PFSK-1 (cell line): Measurements from ENCODE around the gene ZNF513.

Source experiments
- FOXP2 ChIP-seq: optimal IDR thresholded peaks from 2 replicates; pipeline ENCODE3; 2011; ENCODE audit warnings: borderline replicate concordance, control low read depth, inconsistent platforms; ENCODE audit not compliant: insufficient read depth; ENCODE audit errors: extremely low read length, extremely low read depth
- POLR2AphosphoS5 ChIP-seq: IDR thresholded peaks from 2 replicates; pipeline ENCODE4 v1.6.1; 2012; ENCODE audit warnings: low read depth, mild to moderate bottlenecking, control low read depth, low read length, moderate library complexity
- REST ChIP-seq, 2 experiments: IDR thresholded peaks; 2 replicates each; pipeline versions ENCODE4 v1.6.1 to v1.8.0; 2011 to 2012; ENCODE audit warnings: low read depth in 2 of 2, low read length in 2 of 2, control low read depth in 1 of 2, inconsistent platforms in 1 of 2, mild to moderate bottlenecking in 1 of 2, moderate library complexity in 1 of 2; ENCODE audit not compliant: insufficient read depth in 1 of 2
- SIN3A ChIP-seq: IDR thresholded peaks from 2 replicates; pipeline ENCODE4 v1.6.1; 2012; ENCODE audit warnings: mild to moderate bottlenecking, low read length, moderate library complexity, borderline replicate concordance; ENCODE audit not compliant: insufficient read depth
- TAF1 ChIP-seq: IDR thresholded peaks from 2 replicates; pipeline ENCODE4 v1.6.1; 2012; ENCODE audit warnings: low read length, control low read depth, borderline replicate concordance; ENCODE audit not compliant: insufficient read depth

The ZNF513 gene

GRCh38 chr2:27379836-27380625 is 503 bp downstream of the ZNF513 start:
- TF ChIP-seq SIN3A = no peak
- no peak for TF ChIP-seq TAF1
- peak; percentile 45 for TF ChIP-seq POLR2AphosphoS5

- TF ChIP-seq FOXP2 = no peak
- TF ChIP-seq POLR2AphosphoS5 = no peak
- TF ChIP-seq REST (IDR thresholded peaks at IDR 0.05; ENCODE audit: insufficient read depth in 1 of 2, low read depth in 2 of 2, low read length in 2 of 2) = no peak
- TF ChIP-seq SIN3A = no peak
- no peak for TF ChIP-seq TAF1
Observed at GRCh38 chr2:27379383-27379835, 1.1 kb downstream of the ZNF513 start.

GRCh38 chr2:27378809-27379290 is 1.7 kb downstream of the ZNF513 start:
- TF ChIP-seq FOXP2 (no peak), POLR2AphosphoS5 (no peak), SIN3A (no peak), REST (IDR thresholded peaks at IDR 0.05; ENCODE audit: insufficient read depth in 1 of 2, low read depth in 2 of 2, low read length in 2 of 2) (no peak), TAF1 (no peak)

DNA sequence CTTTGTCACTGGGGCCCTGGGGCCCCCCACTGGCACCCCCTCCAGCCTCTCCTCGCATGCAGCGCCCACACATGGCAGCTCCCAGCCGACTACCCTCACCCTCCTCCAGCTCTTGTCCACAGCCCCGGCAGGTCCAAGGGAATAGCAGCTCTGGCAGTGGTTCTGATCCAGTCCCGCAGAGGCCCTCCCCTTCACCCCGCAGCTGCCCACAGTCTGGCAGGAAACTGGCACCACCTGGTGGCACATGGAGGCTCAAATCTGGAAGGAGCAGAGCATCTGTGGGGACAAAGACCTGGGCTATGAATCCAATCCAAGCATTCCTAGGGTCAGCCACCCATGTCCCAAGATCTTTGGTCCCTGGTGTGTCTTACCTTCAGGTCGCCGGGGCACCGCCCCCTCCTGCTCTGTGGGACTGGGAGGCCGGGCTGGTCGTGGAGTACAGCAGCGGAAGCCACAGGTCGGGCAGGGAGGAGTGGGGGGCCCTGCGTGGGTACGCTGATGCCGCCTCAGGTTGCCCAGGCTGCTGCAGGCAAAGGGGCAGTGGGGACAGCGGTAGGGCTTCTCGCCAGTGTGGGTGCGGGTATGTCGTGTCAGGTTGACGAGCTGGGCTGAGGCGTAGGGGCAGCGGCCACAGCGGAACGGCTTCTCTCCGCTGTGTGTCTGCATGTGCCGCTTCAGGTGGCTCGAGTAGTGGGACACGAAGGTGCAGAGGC is 2.3 kb downstream of the ZNF513 start:
- TF ChIP-seq POLR2AphosphoS5 (peak; percentile 14; the same call in 1 of the 2 replicates), SIN3A (no peak), FOXP2 (no peak), TAF1 (no peak), REST (IDR thresholded peaks at IDR 0.05; ENCODE audit: insufficient read depth in 1 of 2, low read depth in 2 of 2, low read length in 2 of 2) (no peak)

- TF ChIP-seq FOXP2 = no peak
- TF ChIP-seq POLR2AphosphoS5 = peak; percentile 38
Observed at GRCh38 chr2:27377618-27378095, 2.9 kb downstream of the ZNF513 start.

- no peak for TF ChIP-seq SIN3A
- TF ChIP-seq FOXP2 = no peak
- TF ChIP-seq TAF1 = no peak
- TF ChIP-seq POLR2AphosphoS5 = no peak; the same call in 1 of the 2 replicates
- no peak for TF ChIP-seq REST (IDR thresholded peaks at IDR 0.05; ENCODE audit: insufficient read depth in 1 of 2, low read depth in 2 of 2, low read length in 2 of 2)
Observed at GRCh38 chr2:27376866-27377617, 3.5 kb downstream of the ZNF513 start.
